Thymus (tissue), 14 donors: ENCODE results near the gene ALDH1L1. TPM values are rescaled to one million over a fixed set of nuclear protein-coding genes. Genes with fewer than 3 reads are reported as not detected.

Experiments used
- DNase-seq, 9 donors: peaks; one replicate each; pipeline ENCODE4 v3.0.0-alpha.2; 2013; ENCODE audit warnings: low spot score in 9 of 9, low read depth in 6 of 9, missing footprints in 1 of 9
- H3K27ac ChIP-seq, 2 donors: one replicate each; pipeline ENCODE4 v1.5.1; 2013; ENCODE audit warnings: control low read depth in 1 of 2, low read depth in 1 of 2, low read length in 1 of 2, mild to moderate bottlenecking in 1 of 2, moderate library complexity in 1 of 2
- H3K27me3 ChIP-seq, 2 donors: one replicate each; pipeline ENCODE4 v1.5.1; 2013; ENCODE audit warnings: low read length in 1 of 2; ENCODE audit not compliant: control insufficient read depth in 2 of 2, insufficient read depth in 1 of 2
- H3K36me3 ChIP-seq, 2 donors: one replicate each; pipeline ENCODE4 v1.5.1; 2013; ENCODE audit warnings: low read length in 1 of 2, mild to moderate bottlenecking in 1 of 2, moderate library complexity in 1 of 2; ENCODE audit not compliant: control insufficient read depth in 2 of 2, insufficient read depth in 2 of 2
- H3K4me1 ChIP-seq, 2 donors: one replicate each; pipeline ENCODE4 v1.5.1; 2013; ENCODE audit warnings: low read length in 2 of 2; ENCODE audit not compliant: control insufficient read depth in 2 of 2, insufficient read depth in 2 of 2
- H3K4me3 ChIP-seq, 2 donors: one replicate each; pipeline ENCODE4 v1.5.1; 2013; ENCODE audit warnings: low read length in 2 of 2, control low read depth in 1 of 2, mild to moderate bottlenecking in 1 of 2
- H3K9me3 ChIP-seq, 2 donors: one replicate each; pipeline ENCODE4 v1.5.1; 2013; ENCODE audit warnings: low read length in 1 of 2, mild to moderate bottlenecking in 1 of 2; ENCODE audit not compliant: control insufficient read depth in 2 of 2, insufficient read depth in 1 of 2
- WGBS: extraction: QIAGEN DNeasy Blood & Tissue Kit; methylation state at CpG from one replicate; pipeline ENCODE4 v1.1.7; 2013; 5-methylcytosine and 5-hydroxymethylcytosine counted together
- long read RNA-seq, 10 donors: transcript quantifications; one replicate each; lab custom pipeline, GENCODE V29; 2026
- polyA plus RNA-seq: library from polyadenylated mRNA; stranded (reverse); fragments of 200-250 nt; gene quantifications from one replicate; pipeline ENCODE4 v1.2.3, GENCODE V29; 2013
- total RNA-seq: library from RNA; stranded (reverse); fragments of 120-200 nt; gene quantifications from one replicate; pipeline ENCODE4 v1.2.4, GENCODE V29; 2013
- donor health status: healthy.

The ALDH1L1 gene
- total RNA-seq (0.85 TPM), polyA plus RNA-seq (15.6 TPM)
- long read RNA-seq, donor 1 = 0 reads
- long read RNA-seq, donor 2 = 0 reads
- long read RNA-seq, donor 3 = 0 reads
- long read RNA-seq, donor 4 = 0 reads
- long read RNA-seq, donor 5, partial matches to known transcripts = 0 of 1 reads
- long read RNA-seq, donor 5, other reads (novel, unspliced or antisense) = 0 of 1 reads
- long read RNA-seq, donor 6 = 0 reads
- long read RNA-seq, donor 7 = 0 reads
- long read RNA-seq, donor 8 = 0 reads
- long read RNA-seq, donor 9 = 0 reads
- long read RNA-seq, donor 10 = 0 reads

DNA sequence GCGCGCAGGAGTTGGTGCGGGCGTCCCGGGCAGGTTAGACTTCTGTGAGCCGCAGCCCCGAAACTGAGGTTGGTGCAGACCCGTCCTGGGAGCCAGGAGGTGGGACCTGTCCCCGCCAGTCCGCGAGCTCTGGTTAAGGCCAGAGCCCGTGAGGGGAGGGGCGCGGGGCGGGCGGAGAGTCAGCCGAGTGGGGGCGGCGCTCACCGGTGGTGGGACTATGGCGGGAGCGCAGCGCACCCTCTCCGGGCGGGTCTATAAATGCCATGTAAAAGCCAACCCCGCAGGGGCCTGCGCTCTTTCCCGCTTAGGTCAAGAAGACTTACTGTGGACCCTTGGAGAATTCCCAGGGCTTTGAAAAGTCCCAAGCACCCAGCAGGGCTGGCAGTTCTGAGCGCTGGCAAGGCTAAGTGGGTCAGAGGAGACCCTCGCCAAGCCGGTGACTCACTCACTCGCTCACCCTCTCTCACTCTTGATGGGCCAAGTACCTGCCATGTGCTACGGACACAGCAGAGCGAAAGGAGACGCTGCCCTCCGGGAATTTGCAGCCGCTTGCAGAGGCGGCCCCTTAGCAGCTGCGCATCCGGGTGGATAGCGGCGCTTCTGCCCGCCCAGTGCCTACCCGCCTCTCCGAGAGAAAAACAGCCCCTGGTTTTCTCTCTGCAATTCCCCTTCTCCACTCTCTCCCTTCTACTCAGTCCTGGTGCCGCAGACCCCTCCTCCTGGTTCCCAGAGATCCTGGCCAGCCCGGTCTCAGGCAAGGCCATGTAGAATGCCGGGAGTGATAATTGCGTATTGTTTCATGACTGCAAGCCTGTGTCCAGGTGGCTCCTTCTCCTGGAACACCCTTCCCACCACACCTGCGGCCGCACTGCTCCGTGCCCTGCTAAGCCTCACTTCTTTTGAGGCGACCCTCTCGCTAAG, at the start of gene ALDH1L1:
ALDH1L1 (minus strand) TSS at position 110 of the 921 bp plus-strand sequence. CDS start 19,607 bp downstream, outside the sequence.
- Histone ChIP-seq H3K4me3 (peak within 1 kb of the TSS; percentile 10 to 13), H3K4me1 (no peaks in the 10 kb centered on the region), H3K36me3 (no peaks in the 10 kb centered on the region), H3K9me3 (no peaks in the 10 kb centered on the region), H3K27me3 (peaks cover 27 to 48% of the 10 kb centered on the region in 2 donors), H3K27ac (peak within 1 kb of the TSS in 1 of 2 donors; percentile 58)
- no peak for DNase-seq
- WGBS = 7% methylated on average over 54 of the region's 54 CpGs

DNA sequence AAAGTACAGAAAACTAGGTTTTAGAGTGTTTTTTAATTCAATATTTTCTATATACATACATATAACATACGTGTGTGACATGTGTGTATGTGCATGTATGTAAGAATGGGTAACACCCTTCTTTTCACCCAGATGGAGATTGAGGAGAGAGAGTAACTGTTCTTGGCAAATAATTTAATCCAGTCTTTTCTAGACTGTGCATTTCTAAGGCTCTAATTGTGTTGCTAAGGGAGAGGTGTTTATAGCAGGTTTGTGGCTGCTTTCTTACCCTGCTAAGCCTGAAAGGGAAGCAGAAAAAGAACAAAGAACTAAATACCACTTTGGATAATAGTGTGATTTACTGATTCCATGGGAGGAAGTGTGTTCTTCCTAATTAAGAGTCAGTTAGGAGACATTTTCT, 46.0 kb upstream of the ALDH1L1 start:
- Histone ChIP-seq H3K4me1 (no peaks in the 10 kb centered on the region), H3K4me3 (no peak overlapping the region), H3K27me3 (no peaks in the 10 kb centered on the region), H3K9me3 (peaks cover 0 to 2% of the 10 kb centered on the region in 2 donors), H3K27ac (no peak overlapping the region), H3K36me3 (no peaks in the 10 kb centered on the region)
- no peak for DNase-seq
- WGBS = 95% methylated on average over 1 of the region's 1 CpG

DNA sequence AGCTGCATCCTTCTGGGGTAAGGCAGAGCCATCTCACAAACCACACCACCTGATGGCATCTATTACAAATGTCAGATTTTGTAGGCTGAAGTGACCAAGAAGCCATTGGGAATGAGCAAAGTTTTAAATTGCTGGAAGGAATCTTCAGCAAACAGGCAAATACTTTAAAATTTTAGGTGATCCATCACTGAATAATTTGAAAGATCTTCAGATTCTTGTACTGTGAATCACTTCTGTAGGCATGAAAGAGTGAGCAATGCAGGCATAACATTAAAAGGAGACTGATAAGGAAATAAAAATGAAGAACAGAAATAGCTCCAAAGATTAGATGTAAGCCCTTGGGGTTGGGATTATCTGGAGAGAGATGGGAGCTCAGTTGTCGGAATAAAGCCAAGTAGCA, 36.0 kb upstream of the ALDH1L1 start:
- Histone ChIP-seq H3K4me1 (peaks cover 0 to 3% of the 10 kb centered on the region in 2 donors), H3K36me3 (no peaks in the 10 kb centered on the region), H3K27me3 (peaks cover 34 to 48% of the 10 kb centered on the region in 2 donors), H3K27ac (no peak overlapping the region), H3K9me3 (no peaks in the 10 kb centered on the region), H3K4me3 (no peak overlapping the region)
- 100% methylated on average over 1 of the region's 1 CpG for WGBS
- DNase-seq = no peak

DNA sequence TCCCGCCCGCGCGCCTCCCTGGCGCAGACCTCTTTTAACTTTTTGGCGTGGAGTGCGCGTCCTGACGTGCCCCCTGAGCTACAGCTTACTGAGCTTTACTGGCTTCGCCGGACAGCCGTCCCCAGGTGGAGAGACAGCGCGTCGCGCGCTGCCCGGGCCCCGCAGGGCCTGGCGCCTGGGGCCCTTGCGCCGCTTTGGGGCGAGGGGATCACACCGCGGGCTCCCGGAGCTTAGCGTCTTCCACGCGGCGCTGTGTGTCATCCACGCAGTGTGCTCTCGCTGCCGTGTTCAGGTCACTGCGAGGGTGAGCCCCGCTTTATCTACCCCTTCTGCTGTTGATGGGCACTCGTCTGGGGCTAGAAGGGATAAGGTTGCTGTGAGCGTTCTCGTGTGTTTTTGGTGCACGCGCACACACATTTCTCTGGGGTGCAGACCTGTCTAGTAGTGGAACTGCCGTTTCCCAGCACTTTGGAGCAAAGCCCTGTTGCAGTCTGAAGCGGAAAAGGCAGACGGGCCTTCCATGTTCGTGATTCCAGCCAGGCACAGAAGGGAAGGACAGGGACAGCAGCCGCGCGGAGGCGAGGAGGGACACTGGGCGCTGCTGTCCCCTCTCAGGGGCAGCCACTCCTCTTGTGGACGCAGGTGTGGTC, 33.1 kb upstream of the ALDH1L1 start:
- peaks cover 35 to 60% of the 10 kb centered on the region in 2 donors for H3K27me3 ChIP-seq
- H3K36me3 ChIP-seq = no peaks in the 10 kb centered on the region
- H3K4me3 ChIP-seq = peak overlapping the region in 1 of 2 donors; percentile 16
- DNase-seq = no peak
- H3K27ac ChIP-seq = no peak overlapping the region
- WGBS = 12% methylated on average over 50 of the region's 50 CpGs
- peaks cover 0 to 3% of the 10 kb centered on the region in 2 donors for H3K4me1 ChIP-seq
- no peaks in the 10 kb centered on the region for H3K9me3 ChIP-seq

DNA sequence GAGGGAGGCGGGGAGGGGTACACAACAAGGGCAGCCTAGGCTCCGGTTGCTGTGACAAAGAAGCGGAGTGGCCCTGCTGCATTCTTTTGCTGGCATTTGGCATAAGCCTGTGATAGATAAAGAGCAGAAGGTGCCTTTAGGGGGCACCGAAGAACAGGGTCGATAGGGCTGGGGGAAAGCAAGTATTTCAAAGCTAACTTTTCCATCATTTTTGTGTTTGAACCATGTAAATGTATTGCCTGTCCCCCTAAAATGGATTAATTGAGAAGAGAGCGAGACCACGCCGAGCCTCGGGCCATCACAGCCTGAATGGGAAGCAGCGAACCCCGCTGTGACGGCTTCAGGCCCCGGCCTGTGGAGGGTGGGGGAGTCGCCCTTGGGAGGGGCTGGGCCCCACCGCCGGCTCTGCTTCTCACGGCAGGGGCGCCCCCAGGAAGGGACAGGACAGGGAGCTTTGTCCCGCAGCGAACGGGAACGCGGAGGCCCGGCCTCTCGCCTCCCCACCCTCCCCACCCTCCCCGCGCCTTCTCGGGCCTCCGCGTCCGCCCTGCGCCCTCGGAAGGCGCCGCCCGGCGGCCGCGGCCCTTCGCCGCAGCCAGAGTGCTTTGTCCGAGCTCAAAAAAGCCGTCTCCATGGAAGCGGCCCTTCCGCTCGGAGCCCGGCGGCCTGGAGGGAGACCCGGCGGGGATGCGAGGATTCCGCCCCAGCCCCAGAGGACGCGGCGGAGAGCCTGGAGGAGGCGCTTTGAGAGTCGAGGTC, 32.4 kb upstream of the ALDH1L1 start:
- no peaks in the 10 kb centered on the region for H3K36me3 ChIP-seq
- peaks cover 0 to 3% of the 10 kb centered on the region in 2 donors for H3K4me1 ChIP-seq
- no peaks in the 10 kb centered on the region for H3K9me3 ChIP-seq
- no peak for DNase-seq
- no peak overlapping the region for H3K27ac ChIP-seq
- peak overlapping the region in 1 of 2 donors; percentile 16 for H3K4me3 ChIP-seq
- H3K27me3 ChIP-seq = peaks cover 35 to 60% of the 10 kb centered on the region in 2 donors
- WGBS = 3% methylated on average over 57 of the region's 57 CpGs

DNA sequence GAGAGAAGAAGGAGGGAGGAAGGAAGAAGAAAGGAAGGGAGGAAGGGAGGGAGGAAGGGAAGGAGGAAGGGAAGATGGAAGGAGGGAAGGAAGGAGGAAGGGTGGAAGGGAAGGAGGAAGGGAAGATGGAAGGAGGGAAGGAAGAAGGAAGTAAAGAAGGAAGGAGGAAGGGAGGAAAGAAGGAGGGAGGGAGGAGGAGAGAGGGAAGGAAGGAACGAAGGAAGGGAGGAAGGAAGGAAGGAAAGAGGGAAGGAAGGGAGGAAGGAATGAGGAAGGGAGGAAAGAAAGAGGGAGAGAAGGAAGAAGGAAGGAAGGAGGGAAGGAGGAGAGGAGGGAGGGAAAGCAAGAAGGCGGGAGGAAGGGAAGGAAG, 31.8 kb upstream of the ALDH1L1 start:
- no peak for DNase-seq
- Histone ChIP-seq H3K27me3 (peaks cover 35 to 60% of the 10 kb centered on the region in 2 donors), H3K36me3 (no peaks in the 10 kb centered on the region), H3K27ac (no peak overlapping the region), H3K4me3 (no peak overlapping the region), H3K9me3 (no peaks in the 10 kb centered on the region), H3K4me1 (peaks cover 0 to 3% of the 10 kb centered on the region in 2 donors)
- WGBS = 30% methylated on average over 2 of the region's 2 CpGs

DNA sequence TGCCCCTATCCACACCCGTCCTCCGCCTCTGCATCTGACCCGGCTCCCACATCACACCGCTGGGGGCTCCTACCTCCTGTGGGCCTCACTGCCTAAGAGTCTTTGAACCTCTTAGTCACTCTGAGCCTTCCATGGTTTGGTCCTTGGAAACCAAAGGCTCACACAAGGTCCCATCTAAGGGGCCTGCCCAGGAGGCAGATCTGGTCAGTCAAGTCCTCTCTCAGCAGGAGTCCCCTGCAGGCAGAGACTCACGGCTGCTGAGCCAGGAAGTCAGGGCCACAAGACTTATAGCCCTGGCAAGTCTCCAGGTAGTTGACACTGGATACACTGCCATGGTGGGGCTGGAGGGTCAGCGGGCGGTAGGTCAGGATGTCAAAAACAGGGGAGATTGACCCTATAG, 31.2 kb upstream of the ALDH1L1 start:
- no peaks in the 10 kb centered on the region for H3K36me3 ChIP-seq
- peaks cover 34 to 60% of the 10 kb centered on the region in 2 donors for H3K27me3 ChIP-seq
- no peaks in the 10 kb centered on the region for H3K9me3 ChIP-seq
- H3K4me3 ChIP-seq = no peak overlapping the region
- no peak for DNase-seq
- WGBS = 91% methylated on average over 7 of the region's 7 CpGs
- H3K4me1 ChIP-seq = peaks cover 0 to 3% of the 10 kb centered on the region in 2 donors
- H3K27ac ChIP-seq = no peak overlapping the region

DNA sequence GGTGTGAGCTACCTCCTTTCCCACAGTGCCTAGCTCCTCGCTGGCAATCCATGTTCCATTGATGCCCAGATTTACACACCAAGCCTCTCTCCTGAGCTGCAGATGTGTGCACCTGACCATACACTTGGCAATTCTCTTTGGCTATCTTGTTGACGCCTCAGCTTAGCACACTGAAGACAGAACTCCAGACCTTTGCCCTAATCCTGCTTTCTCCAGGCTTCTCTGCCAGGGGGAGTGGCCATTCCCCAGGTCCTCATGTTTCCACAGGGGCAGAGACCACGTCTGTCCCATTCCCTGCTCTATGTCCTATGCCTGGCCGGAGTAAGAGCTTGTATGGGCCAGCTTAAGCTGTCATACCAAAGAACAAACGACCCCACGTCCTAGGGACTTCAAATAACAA, 30.2 kb upstream of the ALDH1L1 start:
- no peak overlapping the region for H3K4me3 ChIP-seq
- 89% methylated on average over 6 of the region's 6 CpGs for WGBS
- no peak for DNase-seq
- H3K4me1 ChIP-seq = peaks cover 0 to 3% of the 10 kb centered on the region in 2 donors
- peaks cover 31 to 53% of the 10 kb centered on the region in 2 donors for H3K27me3 ChIP-seq
- no peak overlapping the region for H3K27ac ChIP-seq
- H3K9me3 ChIP-seq = no peaks in the 10 kb centered on the region
- H3K36me3 ChIP-seq = no peaks in the 10 kb centered on the region
